ENCODE measurements around the gene PRPH.
"Not testable (repeated sequence)": the region's sequence is repeated elsewhere in the genome, so short reads cannot be mapped to it uniquely, and the experiment has no call there.

GRCh38 chr12:49255456-49255855 lies 39.5 kb upstream of the PRPH start:
- TF ChIP-seq EP300, CTCF, POLR2A (IDR thresholded peaks at IDR 0.05): not testable (repeated sequence)
